OCI-LY7 (cell line): ENCODE data around the gene LCE1B. TPM values are rescaled to one million over a fixed set of nuclear protein-coding genes. Genes with fewer than 3 reads are reported as not detected.

Source experiments
- BruUV-seq: library from RNA; stranded (reverse); fragments of 400-500 nt; replicated peaks from 2 replicates; lab custom pipeline; 2021; lab: Mats Ljungman, UMichigan
- CTCF ChIA-PET: fragments of 300-600 bp; sonication (Branson Sonifier 250); formaldehyde crosslinking; loops from one replicate; lab custom pipeline; 2022; ENCODE audit warnings: antibody characterized with exemption; ENCODE audit not compliant: unreplicated experiment; lab: Charles Lee
- POLR2A ChIA-PET: fragments of 300-600 bp; sonication (Branson Sonifier 250); formaldehyde crosslinking; loops from one replicate; lab custom pipeline; 2022; ENCODE audit warnings: antibody characterized with exemption; lab: Charles Lee
- DNase-seq: peaks from one replicate; pipeline ENCODE4 v3.0.0-alpha.2; 2015; ENCODE audit warnings: low spot score
- H2AFZ ChIP-seq: fragments of 200-600 bp; sonication (generic), shearing (Covaris generic); 2 replicates; pipeline ENCODE4 v1.6.1; 2014; ENCODE audit warnings: mild to moderate bottlenecking, antibody characterized with exemption, low read length, moderate library complexity
- H3K27ac ChIP-seq: fragments of 200-600 bp; sonication (generic); 2 replicates; pipeline ENCODE4 v1.5.1; 2014; ENCODE audit warnings: mixed run types, low read depth, mild to moderate bottlenecking, moderate library complexity, low read length, inconsistent platforms; ENCODE audit not compliant: poor library complexity, severe bottlenecking
- H3K36me3 ChIP-seq: fragments of 200-600 bp; sonication (generic); 2 replicates; pipeline ENCODE4 v1.6.1; 2014; ENCODE audit warnings: mild to moderate bottlenecking, antibody characterized with exemption, low read length, moderate library complexity, mixed read lengths; ENCODE audit not compliant: insufficient read depth
- H3K4me1 ChIP-seq: fragments of 200-600 bp; sonication (generic); 2 replicates; pipeline ENCODE4 v1.5.1; 2014; ENCODE audit warnings: mild to moderate bottlenecking, low read length; ENCODE audit not compliant: insufficient read depth, poor library complexity, severe bottlenecking
- H3K4me2 ChIP-seq: fragments of 200-600 bp; sonication (generic); 2 replicates; pipeline ENCODE4 v1.6.1; 2014; ENCODE audit warnings: mild to moderate bottlenecking, low read length
- H3K4me3 ChIP-seq: fragments of 200-600 bp; sonication (generic); 2 replicates; pipeline ENCODE4 v1.5.1; 2014; ENCODE audit warnings: mild to moderate bottlenecking, low read depth, low read length; ENCODE audit not compliant: poor library complexity, severe bottlenecking
- H3K79me2 ChIP-seq: fragments of 200-600 bp; sonication (generic); 2 replicates; pipeline ENCODE4 v1.6.1; 2016; ENCODE audit warnings: low read depth, mild to moderate bottlenecking, low read length, moderate library complexity, mixed read lengths; ENCODE audit not compliant: insufficient read depth
- H3K9me2 ChIP-seq: fragments of 200-600 bp; sonication (generic); 2 replicates; pipeline ENCODE4 v1.6.1; 2016; ENCODE audit warnings: mild to moderate bottlenecking, low read length, mixed read lengths; ENCODE audit not compliant: insufficient read depth
- H3K9me3 ChIP-seq: fragments of 200-600 bp; sonication (generic); 2 replicates; pipeline ENCODE4 v1.6.1; 2014; ENCODE audit warnings: mild to moderate bottlenecking, mixed run types, low read length, mixed read lengths
- H4K20me1 ChIP-seq: fragments of 200-600 bp; sonication (generic); 2 replicates; pipeline ENCODE4 v1.6.1; 2014; ENCODE audit warnings: mild to moderate bottlenecking, antibody characterized with exemption, low read length, moderate library complexity, mixed read lengths; ENCODE audit not compliant: insufficient read depth
- CTCF ChIP-seq: fragments of 200-600 bp; sonication (generic); conservative IDR thresholded peaks from 2 replicates; pipeline ENCODE4 v1.5.1; 2014; ENCODE audit warnings: mild to moderate bottlenecking, antibody characterized with exemption, low read length, moderate library complexity, mixed read lengths
- EZH2phosphoT487 ChIP-seq: fragments of 200-600 bp; sonication (generic); IDR thresholded peaks from 2 replicates; pipeline ENCODE4 v1.6.1; 2018; ENCODE audit warnings: low read depth, borderline replicate concordance, mild to moderate bottlenecking, mixed run types, antibody characterized with exemption, low read length, moderate library complexity, mixed read lengths
- intact Hi-C: fragments of 100-400 bp; cut with micrococcal nuclease; formaldehyde crosslinking; loops from one replicate; pipeline ENCODE4 v1.10.0; 2022; ENCODE audit not compliant: unreplicated experiment
- total RNA-seq, 2 experiments: library from RNA; depleted of rRNA in 1 of 2; stranded (reverse); fragments of >200 nt in 1 of 2; shearing (Covaris generic) in 1 of 2; gene quantifications; 2 replicates each; pipeline ENCODE4 v1.2.3, GENCODE V29; 2014 to 2022

The LCE1B gene
- total RNA-seq, 2 experiments from 2014 or later: not detected

GRCh38 chr1:152842556-152842955, 30.8 kb downstream of the LCE1B start, which contains the start of gene LCE6A:
LCE6A (plus strand) TSS chr1:152842856; CDS start chr1:152843521, 665 bp downstream.
- H2AFZ ChIP-seq: no peak within 1 kb of the TSS
- no peaks in the 10 kb centered on the region for H3K79me2 ChIP-seq
- TF ChIP-seq EZH2phosphoT487 (no peak), CTCF (no peak)
- BruUV-seq: no TSS peak
- no peaks in the 10 kb centered on the region for H3K9me3 ChIP-seq
- ChIA-PET POLR2A (no interaction called here), CTCF (no interaction called here)
- H3K36me3 ChIP-seq: no peaks in the 10 kb centered on the region
- intact Hi-C loops: no loop called here
- no peaks in the 10 kb centered on the region for H4K20me1 ChIP-seq
- H3K4me3 ChIP-seq: no peak within 1 kb of the TSS
- H3K9me2 ChIP-seq: no peaks in the 10 kb centered on the region
- no peak within 1 kb of the TSS for H3K4me2 ChIP-seq
- no peaks in the 10 kb centered on the region for H3K4me1 ChIP-seq
- H3K27ac ChIP-seq: no peak within 1 kb of the TSS
- no peak for DNase-seq

GRCh38 chr1:152855661-152856060, 43.9 kb downstream of the LCE1B start:
- Histone ChIP-seq H3K4me1 (no peaks in the 10 kb centered on the region), H3K4me3 (no peak overlapping the region), H4K20me1 (no peaks in the 10 kb centered on the region), H3K4me2 (no peak overlapping the region), H2AFZ (no peak overlapping the region), H3K9me3 (no peaks in the 10 kb centered on the region), H3K36me3 (no peaks in the 10 kb centered on the region), H3K27ac (no peak overlapping the region), H3K9me2 (no peaks in the 10 kb centered on the region), H3K79me2 (no peaks in the 10 kb centered on the region)
- ChIA-PET CTCF (no interaction called here), POLR2A (no interaction called here)
- intact Hi-C loops: no loop called here
- no TSS peak for BruUV-seq
- no peak for DNase-seq
- TF ChIP-seq CTCF (no peak), EZH2phosphoT487 (no peak)

GRCh38 chr1:152858062-152858461, 46.3 kb downstream of the LCE1B start:
- no peak for TF ChIP-seq CTCF
- TF ChIP-seq EZH2phosphoT487: no peak
- BruUV-seq: no TSS peak

More at GRCh38 chr1:152858062-152858461, 46.3 kb downstream of the LCE1B start:
- H3K79me2 ChIP-seq: no peaks in the 10 kb centered on the region
- no peak overlapping the region for H3K27ac ChIP-seq
- H2AFZ ChIP-seq: no peak overlapping the region
- H3K9me2 ChIP-seq: no peaks in the 10 kb centered on the region
- H3K4me2 ChIP-seq: no peak overlapping the region
- no peak overlapping the region for H3K4me3 ChIP-seq
- POLR2A ChIA-PET: no interaction called here
- no peaks in the 10 kb centered on the region for H3K4me1 ChIP-seq
- intact Hi-C loops: no loop called here
- H3K9me3 ChIP-seq: no peaks in the 10 kb centered on the region
- H4K20me1 ChIP-seq: no peaks in the 10 kb centered on the region
- no peaks in the 10 kb centered on the region for H3K36me3 ChIP-seq
- CTCF ChIA-PET: no interaction called here
- DNase-seq: no peak
